ENCODE results near the gene FBLN2. TPM values are rescaled to one million over a fixed set of nuclear protein-coding genes. Genes with fewer than 3 reads are reported as not detected.
"Not testable (repeated sequence)": the region's sequence is repeated elsewhere in the genome, so short reads cannot be mapped to it uniquely, and the experiment has no call there.

Gene FBLN2
- total RNA-seq, result 63.3 to 68.6 TPM (median 67.5 TPM) in 3 replicates

- DNase-seq (ENCODE audit: low spot score in 2 of 2, unreplicated experiment in 2 of 2), result peak; percentile 57 to 66
- Mint-ChIP-seq H3K4me1 (peaks cover 45% of the 10 kb centered on the region), H3K27me3 (ENCODE audit: low read depth) (peaks cover 8% of the 10 kb centered on the region)
Measured at GRCh38 chr3:13548696-13549622, at the start of gene FBLN2. TSS of gene FBLN2 (plus strand) at chr3:13549125. CDS start at chr3:13570356, 21,231 bp downstream.

GRCh38 chr3:13499246-13499645 is 49.7 kb upstream of the FBLN2 start:
- not testable (repeated sequence) for H3K27me3 Mint-ChIP-seq (ENCODE audit: low read depth); H3K27ac Mint-ChIP-seq; DNase-seq (ENCODE audit: low spot score in 2 of 2, unreplicated experiment in 2 of 2); H3K4me3 Mint-ChIP-seq; H3K36me3 Mint-ChIP-seq; H3K4me1 Mint-ChIP-seq; H3K9me3 Mint-ChIP-seq

More at GRCh38 chr3:13548696-13549622, at the start of gene FBLN2:
- no peak within 1 kb of the TSS for H3K27ac Mint-ChIP-seq
- H3K4me3 Mint-ChIP-seq, result peak within 1 kb of the TSS; percentile 66
- H3K9me3 Mint-ChIP-seq, result no peaks in the 10 kb centered on the region
- no peaks in the 10 kb centered on the region for H3K36me3 Mint-ChIP-seq
- TF ChIP-seq CTCF (IDR thresholded peaks at IDR 0.05; ENCODE audit: unreplicated experiment), result no peak

- no peak for DNase-seq (ENCODE audit: low spot score in 2 of 2, unreplicated experiment in 2 of 2)
- H3K4me1 Mint-ChIP-seq, result peaks cover 7% of the 10 kb centered on the region
- no peaks in the 10 kb centered on the region for H3K27me3 Mint-ChIP-seq (ENCODE audit: low read depth)
- TF ChIP-seq CTCF (IDR thresholded peaks at IDR 0.05; ENCODE audit: unreplicated experiment), result peak; percentile 57
- no peak overlapping the region for H3K4me3 Mint-ChIP-seq
- H3K9me3 Mint-ChIP-seq, result no peaks in the 10 kb centered on the region
- peaks cover 3% of the 10 kb centered on the region for H3K36me3 Mint-ChIP-seq
- H3K27ac Mint-ChIP-seq, result no peak overlapping the region
Measured at GRCh38 chr3:13500133-13500885, 48.6 kb upstream of the FBLN2 start.

- no peaks in the 10 kb centered on the region for H3K27me3 Mint-ChIP-seq (ENCODE audit: low read depth)
- TF ChIP-seq CTCF (IDR thresholded peaks at IDR 0.05; ENCODE audit: unreplicated experiment), result no peak
- H3K4me1 Mint-ChIP-seq, result peaks cover 7% of the 10 kb centered on the region
- no peak for DNase-seq (ENCODE audit: low spot score in 2 of 2, unreplicated experiment in 2 of 2)
- no peaks in the 10 kb centered on the region for H3K9me3 Mint-ChIP-seq
- no peak overlapping the region for H3K27ac Mint-ChIP-seq
- H3K4me3 Mint-ChIP-seq, result no peak overlapping the region
- peaks cover 3% of the 10 kb centered on the region for H3K36me3 Mint-ChIP-seq
Measured at GRCh38 chr3:13501056-13501455, 47.9 kb upstream of the FBLN2 start.

GRCh38 chr3:13501521-13501920 is 47.4 kb upstream of the FBLN2 start:
- no peak for DNase-seq (ENCODE audit: low spot score in 2 of 2, unreplicated experiment in 2 of 2)
- Mint-ChIP-seq H3K4me1 (peaks cover 5% of the 10 kb centered on the region), H3K27ac (no peak overlapping the region), H3K4me3 (no peak overlapping the region), H3K9me3 (no peaks in the 10 kb centered on the region), H3K27me3 (ENCODE audit: low read depth) (no peaks in the 10 kb centered on the region), H3K36me3 (peaks cover 3% of the 10 kb centered on the region)
- TF ChIP-seq CTCF (IDR thresholded peaks at IDR 0.05; ENCODE audit: unreplicated experiment), result no peak
